ENCODE measurements around the gene TMEM52B. TPM values are rescaled to one million over a fixed set of nuclear protein-coding genes. Genes with fewer than 3 reads are reported as not detected.
"Not testable (repeated sequence)": the region's sequence is repeated elsewhere in the genome, so short reads cannot be mapped to it uniquely, and the experiment has no call there.

The TMEM52B gene
- polyA plus RNA-seq, 3 donors, result 127 to 167 (median 151) TPM

- DNase-seq (ENCODE audit: extremely low read depth in 1 of 11, low read depth in 9 of 11, low spot score in 4 of 11), result no peak
Observed at GRCh38 chr12:10160617-10161385, 18.0 kb upstream of the TMEM52B start.

GRCh38 chr12:10163084-10163483, 15.7 kb upstream of the TMEM52B start:
- no peak for DNase-seq (ENCODE audit: extremely low read depth in 1 of 11, low read depth in 9 of 11, low spot score in 4 of 11)

GRCh38 chr12:10165421-10165820, 13.4 kb upstream of the TMEM52B start:
- DNase-seq (ENCODE audit: extremely low read depth in 1 of 11, low read depth in 9 of 11, low spot score in 4 of 11), result no peak

- DNase-seq (ENCODE audit: extremely low read depth in 1 of 11, low read depth in 9 of 11, low spot score in 4 of 11), result no peak
Observed at GRCh38 chr12:10167599-10167998, 11.2 kb upstream of the TMEM52B start.

- DNase-seq (ENCODE audit: extremely low read depth in 1 of 11, low read depth in 9 of 11, low spot score in 4 of 11), result no peak
Observed at GRCh38 chr12:10169104-10169503, 9.7 kb upstream of the TMEM52B start.

GRCh38 chr12:10170216-10170615, 8.6 kb upstream of the TMEM52B start:
- DNase-seq (ENCODE audit: extremely low read depth in 1 of 11, low read depth in 9 of 11, low spot score in 4 of 11), result no peak

- DNase-seq (ENCODE audit: extremely low read depth in 1 of 11, low read depth in 9 of 11, low spot score in 4 of 11), result no peak
Observed at GRCh38 chr12:10171973-10172728, 6.7 kb upstream of the TMEM52B start, which contains the start of gene OLR1. Gene OLR1 (minus strand): TSS chr12:10172132. CDS start chr12:10172077, 55 bp downstream.

- DNase-seq (ENCODE audit: extremely low read depth in 1 of 11, low read depth in 9 of 11, low spot score in 4 of 11), result no peak
Observed at GRCh38 chr12:10174986-10175614, 3.7 kb upstream of the TMEM52B start.

GRCh38 chr12:10175846-10176636, 2.8 kb upstream of the TMEM52B start:
- DNase-seq (ENCODE audit: extremely low read depth in 1 of 11, low read depth in 9 of 11, low spot score in 4 of 11), result peak in 7 of 11 donors; percentile 12 to 75 (median 29)

GRCh38 chr12:10179776-10180181, 947 bp downstream of the TMEM52B start:
- DNase-seq (ENCODE audit: extremely low read depth in 1 of 11, low read depth in 9 of 11, low spot score in 4 of 11), result no peak

GRCh38 chr12:10182354-10183049, 3.7 kb downstream of the TMEM52B start:
- no peak for DNase-seq (ENCODE audit: extremely low read depth in 1 of 11, low read depth in 9 of 11, low spot score in 4 of 11)

GRCh38 chr12:10184261-10184843, 5.5 kb downstream of the TMEM52B start:
- no peak for DNase-seq (ENCODE audit: extremely low read depth in 1 of 11, low read depth in 9 of 11, low spot score in 4 of 11)

GRCh38 chr12:10186299-10186698, 7.5 kb downstream of the TMEM52B start:
- no peak for DNase-seq (ENCODE audit: extremely low read depth in 1 of 11, low read depth in 9 of 11, low spot score in 4 of 11)

GRCh38 chr12:10186958-10187357, 8.1 kb downstream of the TMEM52B start:
- not testable (repeated sequence) for DNase-seq (ENCODE audit: extremely low read depth in 1 of 11, low read depth in 9 of 11, low spot score in 4 of 11)

GRCh38 chr12:10189653-10190052, 10.8 kb downstream of the TMEM52B start:
- no peak for DNase-seq (ENCODE audit: extremely low read depth in 1 of 11, low read depth in 9 of 11, low spot score in 4 of 11)

- DNase-seq (ENCODE audit: extremely low read depth in 1 of 11, low read depth in 9 of 11, low spot score in 4 of 11), result peak in 6 of 11 donors; percentile 46 to 66 (median 51)
Observed at GRCh38 chr12:10190558-10191388, 11.9 kb downstream of the TMEM52B start.

- DNase-seq (ENCODE audit: extremely low read depth in 1 of 11, low read depth in 9 of 11, low spot score in 4 of 11), result no peak
Observed at GRCh38 chr12:10191865-10192264, 13.0 kb downstream of the TMEM52B start.

All from renal cortex interstitium (tissue), 11 donors.